NCI-H2029 (cell line): ENCODE data around the gene SP1.
"Not testable (repeated sequence)": the region's sequence is repeated elsewhere in the genome, so short reads cannot be mapped to it uniquely, and the experiment has no call there.

Experiments
- DNase-seq: peaks from one replicate; lab custom pipeline; 2025; lab: John Stamatoyannopoulos, UW

Gene SP1

GRCh38 chr12:53414756-53415417, 34.9 kb downstream of the SP1 start:
- no peak for DNase-seq

GRCh38 chr12:53415752-53416389, 35.9 kb downstream of the SP1 start:
- not testable (repeated sequence) for DNase-seq

- DNase-seq = not testable (repeated sequence)
Observed at GRCh38 chr12:53417291-53417816, 37.4 kb downstream of the SP1 start.

GRCh38 chr12:53418221-53418620, 38.2 kb downstream of the SP1 start:
- DNase-seq = no peak

GRCh38 chr12:53419756-53420155, 39.8 kb downstream of the SP1 start:
- no peak for DNase-seq

GRCh38 chr12:53422247-53422646, 42.3 kb downstream of the SP1 start:
- not testable (repeated sequence) for DNase-seq

GRCh38 chr12:53423597-53423996, 43.6 kb downstream of the SP1 start, which contains the start of gene AMHR2:
Gene AMHR2 (plus strand): TSS chr12:53423855. CDS start chr12:53423935, 80 bp downstream.
- DNase-seq = no peak

GRCh38 chr12:53424626-53425514, 44.9 kb downstream of the SP1 start:
- no peak for DNase-seq

GRCh38 chr12:53425515-53426150, 45.7 kb downstream of the SP1 start:
- no peak for DNase-seq

- DNase-seq = no peak
Observed at GRCh38 chr12:53427905-53428594, 48.1 kb downstream of the SP1 start.

- DNase-seq = no peak
Observed at GRCh38 chr12:53428741-53429140, 48.8 kb downstream of the SP1 start.

- DNase-seq = no peak
Observed at GRCh38 chr12:53430116-53430515, 50.1 kb downstream of the SP1 start.

- no peak for DNase-seq
Observed at GRCh38 chr12:53431187-53431586, 51.2 kb downstream of the SP1 start.

GRCh38 chr12:53435326-53435725, 55.4 kb downstream of the SP1 start:
- DNase-seq = not testable (repeated sequence)

GRCh38 chr12:53439582-53439981, 59.6 kb downstream of the SP1 start:
- DNase-seq = not testable (repeated sequence)

- DNase-seq = peak; percentile 99
Observed at GRCh38 chr12:53441040-53441833, 61.3 kb downstream of the SP1 start, which contains the start of gene PRR13. Gene PRR13 (plus strand): TSS chr12:53441734. CDS start chr12:53442715, 981 bp downstream.

- no peak for DNase-seq
Observed at GRCh38 chr12:53443955-53444354, 64.0 kb downstream of the SP1 start.

- not testable (repeated sequence) for DNase-seq
Observed at GRCh38 chr12:53444593-53445325, 64.8 kb downstream of the SP1 start.

GRCh38 chr12:53450936-53451335, 71.0 kb downstream of the SP1 start:
- DNase-seq = no peak
